Measurements from ENCODE around the gene COL5A1.

Gene COL5A1

GRCh38 chr9:134635351-134636148 lies 6.1 kb upstream of the COL5A1 start:
- no peak for TF ChIP-seq CTCF (conservative IDR thresholded peaks at IDR 0.05; ENCODE audit: low read depth, low read length)
- H3K4me3 ChIP-seq (ENCODE audit: low read length): no peak overlapping the region
- DNase-seq (ENCODE audit: low read depth): no peak

DNA sequence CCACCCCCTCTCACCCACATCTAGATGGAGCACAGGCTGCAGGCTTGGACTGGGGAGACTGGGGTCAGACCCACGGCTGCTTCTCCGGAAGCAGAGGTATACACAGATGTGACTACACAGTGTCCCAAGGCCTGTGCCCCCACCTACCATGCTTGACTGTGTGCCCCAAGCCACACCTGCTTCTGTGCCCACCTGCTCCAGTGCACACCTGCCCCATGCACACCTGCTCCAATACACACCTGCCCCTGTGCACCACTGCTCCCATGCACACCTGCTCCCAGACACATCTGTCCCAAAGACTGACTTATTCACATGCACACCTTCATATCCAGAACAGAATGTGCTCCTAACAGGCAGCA lies 5.5 kb upstream of the COL5A1 start:
- no peak for DNase-seq (ENCODE audit: low read depth)
- no peak overlapping the region for H3K4me3 ChIP-seq (ENCODE audit: low read length)
- no peak for TF ChIP-seq CTCF (conservative IDR thresholded peaks at IDR 0.05; ENCODE audit: low read depth, low read length)

DNA sequence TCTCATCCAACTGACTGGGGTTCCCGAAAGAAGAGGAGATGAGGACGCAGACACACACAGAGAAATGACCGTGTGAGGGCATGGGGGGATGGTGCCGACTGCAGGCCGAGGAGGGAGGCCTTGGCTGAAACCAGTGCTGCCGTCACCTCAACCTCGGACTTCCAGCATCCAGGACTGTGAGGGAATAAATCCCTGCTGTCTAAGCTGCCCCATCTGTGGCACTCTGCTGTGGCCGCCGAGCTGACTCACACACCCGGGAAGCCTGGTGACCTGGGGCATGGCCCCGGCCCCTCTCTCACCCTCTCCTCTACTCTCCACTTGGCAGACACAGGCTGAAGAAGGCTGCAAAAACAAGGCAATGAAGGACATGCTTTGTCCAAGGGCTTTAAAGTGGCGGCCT lies 4.4 kb upstream of the COL5A1 start:
- no peak overlapping the region for H3K4me3 ChIP-seq (ENCODE audit: low read length)
- DNase-seq (ENCODE audit: low read depth): no peak

GRCh38 chr9:134637696-134638501 lies 3.7 kb upstream of the COL5A1 start:
- H3K4me3 ChIP-seq (ENCODE audit: low read length): no peak overlapping the region
- no peak for TF ChIP-seq CTCF (conservative IDR thresholded peaks at IDR 0.05; ENCODE audit: low read depth, low read length)
- DNase-seq (ENCODE audit: low read depth): no peak

More for the DNA sequence above, 4.4 kb upstream of the COL5A1 start:
- peak; percentile 28 for TF ChIP-seq CTCF (conservative IDR thresholded peaks at IDR 0.05; ENCODE audit: low read depth, low read length)

DNA sequence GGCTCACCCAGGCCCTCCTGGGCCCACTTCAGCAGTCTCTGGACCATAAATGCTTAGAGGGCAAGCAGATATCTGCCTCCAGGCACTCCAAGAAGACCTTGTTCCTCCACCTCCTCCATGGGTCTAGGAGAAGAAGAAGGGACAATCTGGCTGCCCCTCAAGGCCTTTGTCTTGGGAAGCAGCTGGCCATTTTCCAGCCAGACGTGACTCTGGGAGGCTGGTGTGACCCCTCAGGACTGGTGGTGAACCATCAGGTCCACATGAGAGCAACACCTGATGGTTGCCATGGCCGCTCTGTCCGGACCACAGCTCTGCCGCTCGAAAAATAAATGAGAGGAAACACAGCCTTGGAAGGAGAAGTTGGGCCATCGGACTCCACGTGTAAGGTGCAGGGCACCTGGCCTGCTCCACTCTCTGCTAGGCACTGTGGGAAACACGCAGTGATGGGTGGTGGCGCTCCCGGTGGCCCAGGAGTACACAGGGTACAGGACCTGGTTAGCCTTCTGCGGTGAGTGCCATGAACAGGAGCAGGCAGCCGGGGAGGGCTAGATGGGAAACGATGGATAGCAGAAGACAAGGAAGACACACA lies 3.0 kb upstream of the COL5A1 start:
- H3K4me3 ChIP-seq (ENCODE audit: low read length): no peak overlapping the region
- no peak for TF ChIP-seq CTCF (conservative IDR thresholded peaks at IDR 0.05; ENCODE audit: low read depth, low read length)
- no peak for DNase-seq (ENCODE audit: low read depth)

GRCh38 chr9:134639994-134640393 lies 1.6 kb upstream of the COL5A1 start:
- no peak for DNase-seq (ENCODE audit: low read depth)
- no peak overlapping the region for H3K4me3 ChIP-seq (ENCODE audit: low read length)
- TF ChIP-seq CTCF (conservative IDR thresholded peaks at IDR 0.05; ENCODE audit: low read depth, low read length): no peak
